Loucy (cell line): ENCODE measurements around the gene RCL1.

Experiments used
- CTCF ChIP-seq: fragments of 200-600 bp; sonication (generic); conservative IDR thresholded peaks from 2 replicates; pipeline ENCODE4 v1.5.1; 2014; ENCODE audit warnings: mild to moderate bottlenecking, antibody characterized with exemption, low read length
- EZH2phosphoT487 ChIP-seq: fragments of 200-600 bp; IDR thresholded peaks from 2 replicates; pipeline ENCODE4 v1.6.1; 2018; ENCODE audit warnings: antibody characterized with exemption, mild to moderate bottlenecking, moderate library complexity, borderline replicate concordance

- TF ChIP-seq CTCF (no peak), EZH2phosphoT487 (no peak)
Measured at GRCh38 chr9:4890242-4890641, 97.5 kb downstream of the RCL1 start.
